A549 treated with DMSO at 1 μM for 4 hours (cell line): Measurements from ENCODE around the gene SNX5. TPM values are rescaled to one million over a fixed set of nuclear protein-coding genes. Genes with fewer than 3 reads are reported as not detected.

Experiments
- total RNA-seq: library from RNA; stranded (reverse); fragments of 200-300 nt; extraction: Qiagen RNA extraction; gene quantifications from 5 replicates; pipeline ENCODE4 v1.2.3, GENCODE V29; 2022; ENCODE audit warnings: low read depth

SNX5 gene
- total RNA-seq, result 229 to 249 TPM (median 239 TPM) in 5 replicates

GRCh38 chr20:17968366-17969277 lies at the start of gene SNX5, which contains the start of gene MGME1:
Gene SNX5, minus strand, starts transcription at chr20:17968794. Its CDS starts 369 bp downstream, at chr20:17968425.
Gene MGME1, plus strand, starts transcription at chr20:17969018. Its CDS starts 842 bp downstream, at chr20:17969860.

Other genes with a start within 250 kb of the SNX5 start
- 40.4 to 52.4 TPM (median 46.2 TPM) in 5 replicates for gene MGME1, start 224 bp upstream of the SNX5 start, total RNA-seq
- 0.10 to 0.20 TPM (median 0.13 TPM) in 3 of 5 replicates, not detected in the others for gene OVOL2, start 89.1 kb upstream of the SNX5 start, total RNA-seq
- gene KAT14, start 169.1 kb upstream of the SNX5 start, total RNA-seq, result 9.5 to 10.8 TPM (median 10.1 TPM) in 5 replicates
- 21.6 to 29.7 TPM (median 26.5 TPM) in 5 replicates for gene PET117, start 169.1 kb upstream of the SNX5 start, total RNA-seq